A673 (cell line): Measurements from ENCODE around the gene SPATA25. TPM values are rescaled to one million over a fixed set of nuclear protein-coding genes. Genes with fewer than 3 reads are reported as not detected.

Experiments
- BruUV-seq: library from RNA; stranded (reverse); fragments of 400-500 nt; replicated peaks from 2 replicates; lab custom pipeline; 2021; lab: Mats Ljungman, UMichigan
- CTCF ChIA-PET: fragments of 300-600 bp; sonication (Branson Sonifier 250); formaldehyde crosslinking; loops from one replicate; lab custom pipeline; 2022; ENCODE audit warnings: antibody characterized with exemption; lab: Charles Lee
- POLR2A ChIA-PET: fragments of 300-600 bp; sonication (Branson Sonifier 250); formaldehyde crosslinking; loops from one replicate; lab custom pipeline; 2022; ENCODE audit warnings: antibody characterized with exemption; ENCODE audit not compliant: low non-redundant PET; lab: Charles Lee
- DNase-seq: peaks from one replicate; pipeline ENCODE4 v3.0.0-alpha.2; 2015; ENCODE audit warnings: low spot score
- H3K27ac ChIP-seq: fragments of 200-600 bp; sonication (generic); 2 replicates; pipeline ENCODE4 v1.5.1; 2016; ENCODE audit warnings: mixed run types, low read depth, mild to moderate bottlenecking, mixed read lengths, antibody characterized with exemption, low read length; ENCODE audit not compliant: poor library complexity, severe bottlenecking
- H3K27me3 ChIP-seq: fragments of 200-600 bp; sonication (generic); replicated peaks from 2 replicates; pipeline ENCODE4 v1.6.1; 2017; ENCODE audit warnings: mixed run types, low read depth, mild to moderate bottlenecking, mixed read lengths, antibody characterized with exemption, low read length; ENCODE audit not compliant: insufficient read depth, poor library complexity
- H3K36me3 ChIP-seq: fragments of 200-600 bp; sonication (generic); 2 replicates; pipeline ENCODE4 v1.6.1; 2016; ENCODE audit warnings: mixed run types, mild to moderate bottlenecking, mixed read lengths, antibody characterized with exemption, low read length; ENCODE audit not compliant: insufficient read depth, poor library complexity, severe bottlenecking
- H3K4me1 ChIP-seq: fragments of 200-600 bp; sonication (generic); 2 replicates; pipeline ENCODE4 v1.6.1; 2017; ENCODE audit warnings: mixed run types, mild to moderate bottlenecking, mixed read lengths, antibody characterized with exemption, low read length; ENCODE audit not compliant: insufficient read depth, poor library complexity, severe bottlenecking
- H3K4me3 ChIP-seq: fragments of 200-600 bp; sonication (generic); 2 replicates; pipeline ENCODE4 v1.5.1; 2016; ENCODE audit warnings: low read depth, mixed run types, mild to moderate bottlenecking, mixed read lengths, low read length; ENCODE audit not compliant: poor library complexity, severe bottlenecking
- H3K9me3 ChIP-seq: fragments of 200-600 bp; sonication (generic); 2 replicates; pipeline ENCODE4 v1.6.1; 2016; ENCODE audit warnings: mixed run types, low read depth, mild to moderate bottlenecking, mixed read lengths, antibody characterized with exemption, low read length; ENCODE audit not compliant: poor library complexity, severe bottlenecking
- CTCF ChIP-seq: fragments of 300-800, 200-600 bp; sonication (generic); conservative IDR thresholded peaks from 2 replicates; pipeline ENCODE4 v1.5.1; 2017; ENCODE audit warnings: low read depth, mild to moderate bottlenecking, antibody characterized with exemption, low read length, moderate library complexity, mixed read lengths
- EZH2 ChIP-seq: fragments of 200-600 bp; sonication (generic); IDR thresholded peaks from 2 replicates; pipeline ENCODE4 v1.6.1; 2017; ENCODE audit warnings: borderline replicate concordance, low read depth, mild to moderate bottlenecking, mixed read lengths, antibody characterized with exemption, low read length; ENCODE audit not compliant: poor library complexity, severe bottlenecking
- intact Hi-C: fragments of 100-400 bp; cut with micrococcal nuclease; formaldehyde crosslinking; loops from one replicate; pipeline ENCODE4 v1.10.0; 2022; ENCODE audit not compliant: unreplicated experiment
- total RNA-seq: library from RNA; stranded (reverse); gene quantifications from 2 replicates; pipeline ENCODE4 v1.2.3, GENCODE V29; 2021

Gene SPATA25
- total RNA-seq, 1 experiment from 2014 or later, result 1.9 TPM

DNA sequence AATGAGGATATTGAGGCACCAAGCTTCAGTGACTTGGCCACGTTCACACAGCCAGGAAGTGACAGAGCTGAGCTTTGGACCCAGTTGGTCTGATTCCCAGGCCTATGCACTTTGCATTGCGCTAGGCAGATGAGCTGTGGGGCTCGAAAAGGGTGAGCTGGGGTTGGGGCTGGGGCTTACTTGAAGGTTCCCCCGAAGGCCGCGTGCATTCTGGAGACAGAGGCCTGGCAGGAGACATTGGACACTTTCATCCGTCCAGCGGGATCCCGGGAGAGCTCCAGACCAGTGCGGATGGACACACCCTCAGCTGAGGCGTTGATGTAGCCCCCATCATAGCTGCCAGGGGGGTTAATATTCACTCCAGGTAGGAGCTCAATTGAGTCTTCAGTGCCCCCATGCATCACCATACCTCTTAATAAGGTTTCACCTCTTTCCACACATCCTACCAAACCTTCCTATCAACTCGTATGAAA is 21.9 kb upstream of the SPATA25 start:
- Histone ChIP-seq H3K9me3 (no peaks in the 10 kb centered on the region), H3K27me3 (no peaks in the 10 kb centered on the region), H3K27ac (no peak overlapping the region), H3K36me3 (peaks cover 25% of the 10 kb centered on the region), H3K4me3 (no peak overlapping the region), H3K4me1 (peaks cover 17% of the 10 kb centered on the region)
- BruUV-seq, result no TSS peak
- no peak for TF ChIP-seq EZH2
- no peak for TF ChIP-seq CTCF
- intact Hi-C loops, result no loop called here
- CTCF ChIA-PET, result no interaction called here
- POLR2A ChIA-PET, result interaction anchor here (0.5 kb wide), 1 partner anchor 22 kb away, joined by 11 read pairs; no protein-coding TSS in a partner anchor
- no peak for DNase-seq

GRCh38 chr20:45908084-45908483 is 20.7 kb upstream of the SPATA25 start:
- Histone ChIP-seq H3K27me3 (no peaks in the 10 kb centered on the region), H3K27ac (no peak overlapping the region), H3K4me3 (no peak overlapping the region), H3K4me1 (peaks cover 17% of the 10 kb centered on the region), H3K36me3 (peaks cover 30% of the 10 kb centered on the region), H3K9me3 (no peaks in the 10 kb centered on the region)
- POLR2A ChIA-PET, result no interaction called here
- no peak for DNase-seq
- no peak for TF ChIP-seq CTCF
- no peak for TF ChIP-seq EZH2
- no TSS peak for BruUV-seq
- CTCF ChIA-PET, result no interaction called here
- intact Hi-C loops, result no loop called here

DNA sequence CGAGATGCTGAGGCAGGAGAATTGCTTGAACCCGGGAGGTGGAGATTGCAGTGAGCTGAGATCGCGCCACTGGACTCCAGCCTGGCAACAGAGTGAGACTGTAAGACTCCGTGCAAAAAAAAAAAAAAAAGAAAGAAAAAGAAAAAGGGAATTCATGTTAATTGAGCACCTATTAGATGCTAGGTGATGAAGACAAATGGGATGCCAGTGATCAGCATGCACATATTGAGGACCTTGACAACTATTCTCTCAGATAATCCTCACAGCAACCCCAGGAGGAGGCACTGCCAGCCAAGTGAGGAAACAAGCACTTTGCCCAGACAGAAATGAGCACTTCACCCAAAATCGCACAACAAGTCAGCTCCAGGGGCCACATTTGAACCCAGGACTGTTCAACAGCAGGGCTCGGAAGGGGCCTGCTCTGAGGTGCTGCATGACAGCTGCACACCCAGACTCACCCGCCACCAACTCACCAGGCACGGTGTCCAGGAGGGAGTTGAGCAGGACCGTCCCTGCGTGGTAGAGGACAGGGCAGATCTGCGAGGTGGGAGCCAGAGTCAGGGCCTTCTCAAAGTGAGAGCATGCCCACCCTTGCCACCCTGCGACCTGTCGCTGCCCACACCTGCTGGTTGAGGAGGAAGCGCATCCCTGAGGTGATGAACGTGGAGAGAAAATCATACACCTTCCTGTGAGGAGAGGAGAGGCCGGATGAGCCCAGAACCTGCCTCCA is 20.0 kb upstream of the SPATA25 start:
- no peak overlapping the region for H3K4me3 ChIP-seq
- BruUV-seq, result no TSS peak
- TF ChIP-seq CTCF, result no peak
- no peak for TF ChIP-seq EZH2
- H3K4me1 ChIP-seq, result peaks cover 15% of the 10 kb centered on the region
- no peak for DNase-seq
- CTCF ChIA-PET, result no interaction called here
- H3K27me3 ChIP-seq, result no peaks in the 10 kb centered on the region
- no peaks in the 10 kb centered on the region for H3K9me3 ChIP-seq
- peaks cover 30% of the 10 kb centered on the region for H3K36me3 ChIP-seq
- POLR2A ChIA-PET, result no interaction called here
- intact Hi-C loops, result no loop called here
- no peak overlapping the region for H3K27ac ChIP-seq
